Stimulated activated effector memory CD8-positive, alpha-beta T cell treated with anti-CD3 and anti-CD28 coated beads, Interleukin-12 subunit alpha, Interleukin-12 subunit beta, amount 100 ng/mL, for 72 hours (primary cell): Measurements from ENCODE around the gene ARRB1.
"Not testable (repeated sequence)": the region's sequence is repeated elsewhere in the genome, so short reads cannot be mapped to it uniquely, and the experiment has no call there.

Experiments used
- ATAC-seq: fragments of 150-1000 bp; cut with Tn5 transposase; 2 replicates; pipeline ENCODE4 v1.10.0; 2021
- DNase-seq, 2 donors: peaks; one replicate each; pipeline ENCODE4 v3.0.0; 2021 to 2022; ENCODE audit warnings: low spot score in 2 of 2
- H3K27ac Mint-ChIP-seq: one replicate; pipeline ENCODE4 v1.8.0; 2022; ENCODE audit warnings: mild to moderate bottlenecking, mixed read lengths
- H3K36me3 Mint-ChIP-seq: one replicate; pipeline ENCODE4 v1.8.0; 2022; ENCODE audit warnings: mild to moderate bottlenecking, mixed read lengths
- H3K4me1 Mint-ChIP-seq: one replicate; pipeline ENCODE4 v1.8.0; 2022; ENCODE audit warnings: mixed read lengths
- H3K4me3 Mint-ChIP-seq: one replicate; pipeline ENCODE4 v1.8.0; 2022; ENCODE audit warnings: mild to moderate bottlenecking, mixed read lengths
- H3K9me3 Mint-ChIP-seq: one replicate; pipeline ENCODE4 v1.8.0; 2022; ENCODE audit warnings: mixed read lengths

Gene ARRB1

GRCh38 chr11:75339685-75340409 is 11.6 kb downstream of the ARRB1 start:
- Mint-ChIP-seq H3K36me3 (no peaks in the 10 kb centered on the region), H3K27ac (peak overlapping the region; percentile 95), H3K4me3 (peak overlapping the region; percentile 66), H3K9me3 (no peaks in the 10 kb centered on the region), H3K4me1 (peaks cover 63% of the 10 kb centered on the region)
- no peak for ATAC-seq
- no peak for DNase-seq

- ATAC-seq (peak; percentile 52), DNase-seq (no peak)
- Mint-ChIP-seq H3K9me3 (no peaks in the 10 kb centered on the region), H3K27ac (peak overlapping the region; percentile 95), H3K4me1 (peaks cover 68% of the 10 kb centered on the region), H3K4me3 (no peak overlapping the region), H3K36me3 (no peaks in the 10 kb centered on the region)
Observed at GRCh38 chr11:75338516-75339208, 12.8 kb downstream of the ARRB1 start.

GRCh38 chr11:75337195-75337654 is 14.2 kb downstream of the ARRB1 start:
- Mint-ChIP-seq H3K36me3 (no peaks in the 10 kb centered on the region), H3K4me3 (no peak overlapping the region), H3K9me3 (no peaks in the 10 kb centered on the region), H3K27ac (peak overlapping the region; percentile 75), H3K4me1 (peaks cover 62% of the 10 kb centered on the region)
- DNase-seq: no peak
- no peak for ATAC-seq

- peaks cover 47% of the 10 kb centered on the region for H3K4me1 Mint-ChIP-seq
- no peaks in the 10 kb centered on the region for H3K9me3 Mint-ChIP-seq
- no peak overlapping the region for H3K4me3 Mint-ChIP-seq
- DNase-seq: no peak
- H3K27ac Mint-ChIP-seq: peak overlapping the region; percentile 75
- no peaks in the 10 kb centered on the region for H3K36me3 Mint-ChIP-seq
- ATAC-seq: no peak
Observed at GRCh38 chr11:75334976-75335375, 16.5 kb downstream of the ARRB1 start.

GRCh38 chr11:75334402-75334891 is 17.0 kb downstream of the ARRB1 start:
- Mint-ChIP-seq H3K27ac (peak overlapping the region; percentile 59), H3K4me1 (peaks cover 47% of the 10 kb centered on the region), H3K36me3 (no peaks in the 10 kb centered on the region), H3K4me3 (no peak overlapping the region), H3K9me3 (no peaks in the 10 kb centered on the region)
- DNase-seq (no peak), ATAC-seq (no peak)

- Mint-ChIP-seq H3K9me3 (no peaks in the 10 kb centered on the region), H3K4me1 (peaks cover 45% of the 10 kb centered on the region), H3K4me3 (no peak overlapping the region), H3K36me3 (no peaks in the 10 kb centered on the region), H3K27ac (no peak overlapping the region)
- ATAC-seq (no peak), DNase-seq (no peak)
Observed at GRCh38 chr11:75333807-75334140, 17.7 kb downstream of the ARRB1 start.

- no peaks in the 10 kb centered on the region for H3K36me3 Mint-ChIP-seq
- peak overlapping the region; percentile 13 for H3K27ac Mint-ChIP-seq
- no peak for DNase-seq
- peaks cover 47% of the 10 kb centered on the region for H3K4me1 Mint-ChIP-seq
- ATAC-seq: no peak
- no peaks in the 10 kb centered on the region for H3K9me3 Mint-ChIP-seq
- no peak overlapping the region for H3K4me3 Mint-ChIP-seq
Observed at GRCh38 chr11:75333022-75333806, 18.2 kb downstream of the ARRB1 start.

- H3K4me1 Mint-ChIP-seq: peaks cover 41% of the 10 kb centered on the region
- not testable (repeated sequence) for H3K27ac Mint-ChIP-seq, H3K4me3 Mint-ChIP-seq, DNase-seq, H3K9me3 Mint-ChIP-seq, H3K36me3 Mint-ChIP-seq, ATAC-seq
Observed at GRCh38 chr11:75331761-75332160, 19.7 kb downstream of the ARRB1 start.

GRCh38 chr11:75331304-75331703 is 20.2 kb downstream of the ARRB1 start:
- not testable (repeated sequence) for ATAC-seq, H3K27ac Mint-ChIP-seq, H3K36me3 Mint-ChIP-seq, H3K9me3 Mint-ChIP-seq, DNase-seq, H3K4me3 Mint-ChIP-seq
- H3K4me1 Mint-ChIP-seq: peaks cover 45% of the 10 kb centered on the region

- H3K4me1 Mint-ChIP-seq: peaks cover 50% of the 10 kb centered on the region
- H3K9me3 Mint-ChIP-seq, H3K4me3 Mint-ChIP-seq, ATAC-seq, DNase-seq, H3K27ac Mint-ChIP-seq, H3K36me3 Mint-ChIP-seq: not testable (repeated sequence)
Observed at GRCh38 chr11:75330886-75331285, 20.6 kb downstream of the ARRB1 start.

GRCh38 chr11:75330291-75330690 is 21.2 kb downstream of the ARRB1 start:
- no peaks in the 10 kb centered on the region for H3K36me3 Mint-ChIP-seq
- no peak for ATAC-seq
- no peaks in the 10 kb centered on the region for H3K9me3 Mint-ChIP-seq
- H3K27ac Mint-ChIP-seq: peak overlapping the region; percentile 81
- no peak for DNase-seq
- H3K4me1 Mint-ChIP-seq: peaks cover 52% of the 10 kb centered on the region
- no peak overlapping the region for H3K4me3 Mint-ChIP-seq

- H3K27ac Mint-ChIP-seq: peak overlapping the region; percentile 81
- H3K4me3 Mint-ChIP-seq: peak overlapping the region; percentile 24
- ATAC-seq (peak; percentile 76), DNase-seq (no peak)
- no peaks in the 10 kb centered on the region for H3K9me3 Mint-ChIP-seq
- no peaks in the 10 kb centered on the region for H3K36me3 Mint-ChIP-seq
- peaks cover 48% of the 10 kb centered on the region for H3K4me1 Mint-ChIP-seq
Observed at GRCh38 chr11:75328426-75329277, 22.8 kb downstream of the ARRB1 start.

GRCh38 chr11:75326439-75326810 is 25.0 kb downstream of the ARRB1 start:
- no peak for DNase-seq
- Mint-ChIP-seq H3K4me3 (peak overlapping the region; percentile 7), H3K9me3 (no peaks in the 10 kb centered on the region), H3K27ac (peak overlapping the region; percentile 61), H3K36me3 (no peaks in the 10 kb centered on the region), H3K4me1 (peaks cover 59% of the 10 kb centered on the region)
- ATAC-seq: peak; percentile 88

GRCh38 chr11:75325713-75326438 is 25.6 kb downstream of the ARRB1 start:
- ATAC-seq: peak; percentile 79
- Mint-ChIP-seq H3K4me1 (peaks cover 61% of the 10 kb centered on the region), H3K4me3 (peak overlapping the region; percentile 7), H3K27ac (peak overlapping the region; percentile 61), H3K36me3 (no peaks in the 10 kb centered on the region), H3K9me3 (no peaks in the 10 kb centered on the region)
- peak in 1 of 2 donors; percentile 16 for DNase-seq
